ENCODE results near the gene NKAPD1. TPM values are rescaled to one million over a fixed set of nuclear protein-coding genes. Genes with fewer than 3 reads are reported as not detected.
"Not testable (repeated sequence)": the region's sequence is repeated elsewhere in the genome, so short reads cannot be mapped to it uniquely, and the experiment has no call there.

NKAPD1 gene
- total RNA-seq (10 to 100 TPM; 13.8 to 24.4 TPM), polyA plus RNA-seq (10 to 100 TPM; 12.4 to 13.4 TPM)
- long read RNA-seq, donor 1, transcript NKAPD1-202 (6 exons, 3,669 nt) = major isoform, 10 of 22 reads
- long read RNA-seq, donor 1, partial matches to known transcripts = 6 of 22 reads
- long read RNA-seq, donor 1, other reads (novel, unspliced or antisense) = 0 of 22 reads
- long read RNA-seq, donor 2, transcript NKAPD1-202 (6 exons, 3,669 nt) = major isoform, 5 of 8 reads
- long read RNA-seq, donor 2, partial matches to known transcripts = 0 of 8 reads
- long read RNA-seq, donor 2, other reads (novel, unspliced or antisense) = 0 of 8 reads
- long read RNA-seq, donor 3, transcript NKAPD1-202 (6 exons, 3,669 nt) = major isoform, 7 of 8 reads
- long read RNA-seq, donor 3, partial matches to known transcripts = 0 of 8 reads
- long read RNA-seq, donor 3, other reads (novel, unspliced or antisense) = 0 of 8 reads
- long read RNA-seq, donor 4, transcript NKAPD1-202 (6 exons, 3,669 nt) = major isoform, 9 of 12 reads
- long read RNA-seq, donor 4, partial matches to known transcripts = 0 of 12 reads
- long read RNA-seq, donor 4, other reads (novel, unspliced or antisense) = 0 of 12 reads
- long read RNA-seq, donor 5, transcript NKAPD1-202 (6 exons, 3,669 nt) = major isoform, 12 of 87 reads
- long read RNA-seq, donor 5, partial matches to known transcripts = 72 of 87 reads
- long read RNA-seq, donor 5, other reads (novel, unspliced or antisense) = 0 of 87 reads

- peak within 1 kb of the TSS; percentile 81 to 95 for H3K27ac ChIP-seq (ENCODE audit: low read depth in 1 of 2, low read length in 1 of 2)
- H3K36me3 ChIP-seq (ENCODE audit: control insufficient read depth in 4 of 4, insufficient read depth in 4 of 4, low read length in 4 of 4) = peaks cover 6 to 28% (median 17%) of the 10 kb centered on the region in 4 donors
- TF ChIP-seq CTCF (IDR thresholded peaks at IDR 0.05; ENCODE audit: control extremely low read depth, extremely low read depth) = no peak
- peaks cover 0 to 18% (median 6%) of the 10 kb centered on the region in 5 donors for H3K4me1 ChIP-seq (ENCODE audit: control insufficient read depth in 5 of 5, insufficient read depth in 5 of 5, low read length in 5 of 5)
- no peaks in the 10 kb centered on the region for H3K27me3 ChIP-seq (ENCODE audit: control insufficient read depth in 3 of 3, insufficient read depth in 3 of 3, low read length in 2 of 3)
- WGBS, 2 donors = 0% methylated on average over 43 of the region's 43 CpGs
- ATAC-seq (ENCODE audit: insufficient read depth, low FRiP score) = peak; percentile 90
- peak within 1 kb of the TSS; percentile 90 to 95 for H3K9ac ChIP-seq (ENCODE audit: insufficient read depth in 1 of 2, low read length in 2 of 2)
- DNase-seq = peak; percentile 91 to 95 (median 95)
- no peaks in the 10 kb centered on the region for H3K9me3 ChIP-seq (ENCODE audit: control insufficient read depth in 4 of 4, insufficient read depth in 3 of 4, low read length in 3 of 4)
- H3K4me3 ChIP-seq = peak within 1 kb of the TSS; percentile 94
These were observed at the start of gene NKAPD1, which contains the start of gene PIH1D2 for GRCh38 chr11:112073941-112074811. TSS of gene NKAPD1 (plus strand) at chr11:112074299. CDS start at chr11:112075575, 1,276 bp downstream. TSS of gene PIH1D2 (minus strand) at chr11:112074017. CDS start at chr11:112073174, 843 bp downstream.

DNA sequence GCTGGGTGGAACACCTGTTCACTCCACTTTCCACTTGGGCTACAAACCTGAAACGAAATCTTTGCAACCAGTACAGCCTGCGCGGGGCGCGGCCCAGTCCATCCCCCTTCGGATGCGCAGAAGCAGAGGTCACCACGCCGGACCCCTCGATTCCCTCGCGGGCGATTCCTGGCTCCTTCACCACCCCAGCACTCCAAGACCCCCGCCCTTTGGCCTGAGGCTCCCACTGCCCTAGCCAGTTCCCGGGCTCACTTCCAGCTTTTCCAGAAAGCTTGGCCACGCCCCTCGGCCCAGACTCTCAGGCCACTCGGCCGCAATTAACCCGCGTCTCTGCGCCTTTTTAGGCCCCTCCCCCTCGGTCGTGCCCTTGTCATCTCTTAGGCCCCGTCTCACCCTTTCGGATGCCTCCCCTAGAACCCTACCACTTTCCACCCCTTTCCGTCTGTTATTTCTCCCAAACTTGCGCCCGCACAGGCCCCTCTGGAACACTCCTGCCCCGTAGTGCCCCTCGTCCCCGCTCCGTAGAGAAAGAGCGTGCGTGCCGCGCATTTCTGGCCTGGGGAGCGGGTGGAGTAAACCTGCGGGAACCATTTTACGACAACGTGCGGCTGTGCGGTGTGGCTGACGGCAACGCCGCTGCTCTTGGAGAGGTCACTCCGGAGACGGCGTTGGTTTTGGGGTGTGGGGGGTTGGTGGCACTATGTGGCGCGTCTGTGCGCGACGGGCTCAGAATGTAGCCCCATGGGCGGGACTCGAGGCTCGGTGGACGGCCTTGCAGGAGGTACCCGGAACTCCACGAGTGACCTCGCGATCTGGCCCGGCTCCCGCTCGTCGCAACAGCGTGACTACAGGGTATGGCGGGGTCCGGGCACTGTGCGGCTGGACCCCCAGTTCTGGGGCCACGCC is 49.1 kb upstream of the NKAPD1 start, which contains the start of gene DLAT:
TSS of gene DLAT (plus strand) at position 636 of the 906 bp plus-strand sequence. CDS start at position 701, 65 bp downstream.
- no peak for TF ChIP-seq CTCF (IDR thresholded peaks at IDR 0.05; ENCODE audit: control extremely low read depth, extremely low read depth)
- 0 to 1% methylated on average over 70 to 71 of the region's 71 CpGs for WGBS, 2 donors
- Histone ChIP-seq H3K27ac (ENCODE audit: low read depth in 1 of 2, low read length in 1 of 2) (peak within 1 kb of the TSS; percentile 84 to 96), H3K36me3 (ENCODE audit: control insufficient read depth in 4 of 4, insufficient read depth in 4 of 4, low read length in 4 of 4) (peaks cover 14 to 21% (median 18%) of the 10 kb centered on the region in 4 donors), H3K4me3 (peak within 1 kb of the TSS; percentile 73), H3K9me3 (ENCODE audit: control insufficient read depth in 4 of 4, insufficient read depth in 3 of 4, low read length in 3 of 4) (no peaks in the 10 kb centered on the region), H3K9ac (ENCODE audit: insufficient read depth in 1 of 2, low read length in 2 of 2) (peak within 1 kb of the TSS; percentile 84 to 93), H3K27me3 (ENCODE audit: control insufficient read depth in 3 of 3, insufficient read depth in 3 of 3, low read length in 2 of 3) (no peaks in the 10 kb centered on the region), H3K4me1 (ENCODE audit: control insufficient read depth in 5 of 5, insufficient read depth in 5 of 5, low read length in 5 of 5) (peaks cover 0 to 10% (median 4%) of the 10 kb centered on the region in 5 donors)
- peak; percentile 94 for ATAC-seq (ENCODE audit: insufficient read depth, low FRiP score)
- peak; percentile 88 to 91 (median 89) for DNase-seq

DNA sequence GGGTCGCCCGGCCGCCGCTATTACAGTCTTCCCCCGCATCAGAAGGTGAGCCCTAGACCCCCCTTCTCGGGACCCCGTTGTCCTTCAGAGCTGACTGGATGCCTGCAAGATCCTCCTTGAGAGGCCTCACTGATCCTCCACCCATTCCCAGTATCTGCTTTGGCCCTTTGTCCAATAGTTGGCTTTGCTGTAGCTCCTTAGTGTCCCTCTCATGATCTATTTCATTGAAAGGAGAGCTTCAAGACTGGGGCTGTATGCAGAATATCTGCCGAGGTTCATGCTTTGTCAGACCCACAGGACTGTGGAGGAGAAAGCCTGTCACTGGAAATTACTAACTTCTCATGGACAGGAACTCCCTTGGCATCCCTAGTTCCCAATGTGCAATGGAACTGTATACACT is 48.4 kb upstream of the NKAPD1 start:
- H3K36me3 ChIP-seq (ENCODE audit: control insufficient read depth in 4 of 4, insufficient read depth in 4 of 4, low read length in 4 of 4) = peaks cover 15 to 25% (median 19%) of the 10 kb centered on the region in 4 donors
- TF ChIP-seq CTCF (IDR thresholded peaks at IDR 0.05; ENCODE audit: control extremely low read depth, extremely low read depth) = no peak
- no peaks in the 10 kb centered on the region for H3K27me3 ChIP-seq (ENCODE audit: control insufficient read depth in 3 of 3, insufficient read depth in 3 of 3, low read length in 2 of 3)
- no peak for ATAC-seq (ENCODE audit: insufficient read depth, low FRiP score)
- WGBS, 2 donors = 0 to 1% methylated on average over 8 of the region's 8 CpGs
- peak overlapping the region; percentile 84 to 93 for H3K9ac ChIP-seq (ENCODE audit: insufficient read depth in 1 of 2, low read length in 2 of 2)
- peak overlapping the region; percentile 73 for H3K4me3 ChIP-seq
- peak in 2 of 3 donors; percentile 22 to 41 for DNase-seq
- H3K27ac ChIP-seq (ENCODE audit: low read depth in 1 of 2, low read length in 1 of 2) = peak overlapping the region; percentile 84 to 96
- H3K4me1 ChIP-seq (ENCODE audit: control insufficient read depth in 5 of 5, insufficient read depth in 5 of 5, low read length in 5 of 5) = peaks cover 0 to 10% (median 4%) of the 10 kb centered on the region in 5 donors
- no peaks in the 10 kb centered on the region for H3K9me3 ChIP-seq (ENCODE audit: control insufficient read depth in 4 of 4, insufficient read depth in 3 of 4, low read length in 3 of 4)

DNA sequence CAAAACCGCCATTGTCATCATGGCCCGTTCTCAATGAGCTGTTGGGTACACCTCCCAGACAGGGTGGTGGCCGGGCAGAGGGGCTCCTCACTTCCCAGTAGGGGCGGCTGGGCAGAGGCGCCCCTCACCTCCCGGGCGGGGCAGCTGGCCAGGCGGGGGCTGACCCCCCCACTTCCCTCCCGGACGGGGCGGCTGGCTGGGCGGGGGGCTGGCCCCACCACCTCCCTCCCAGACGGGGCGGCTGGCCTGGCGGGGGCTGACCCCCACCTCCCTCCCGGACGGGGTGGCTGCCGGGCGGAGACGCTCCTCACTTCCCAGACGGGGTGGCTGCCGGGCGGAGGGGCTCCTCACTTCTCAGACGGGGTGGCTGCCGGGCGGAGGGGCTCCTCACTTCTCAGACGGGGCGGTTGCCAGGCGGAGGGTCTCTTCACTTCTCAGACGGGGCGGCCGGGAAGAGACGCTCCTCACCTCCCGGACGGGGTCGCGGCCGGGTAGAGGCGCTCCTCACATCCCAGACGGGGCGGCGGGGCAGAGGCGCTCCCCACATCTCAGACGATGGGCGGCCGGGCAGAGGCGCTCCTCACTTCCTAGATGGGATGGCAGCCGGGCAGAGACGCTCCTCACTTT is 47.2 kb upstream of the NKAPD1 start:
- peaks cover 0 to 10% (median 4%) of the 10 kb centered on the region in 5 donors for H3K4me1 ChIP-seq (ENCODE audit: control insufficient read depth in 5 of 5, insufficient read depth in 5 of 5, low read length in 5 of 5)
- not testable (repeated sequence) for H3K9me3 ChIP-seq (ENCODE audit: control insufficient read depth in 4 of 4, insufficient read depth in 3 of 4, low read length in 3 of 4); H3K4me3 ChIP-seq; ATAC-seq (ENCODE audit: insufficient read depth, low FRiP score); H3K9ac ChIP-seq (ENCODE audit: insufficient read depth in 1 of 2, low read length in 2 of 2); DNase-seq; H3K27me3 ChIP-seq (ENCODE audit: control insufficient read depth in 3 of 3, insufficient read depth in 3 of 3, low read length in 2 of 3)
- peaks cover 15 to 25% (median 21%) of the 10 kb centered on the region in 4 donors for H3K36me3 ChIP-seq (ENCODE audit: control insufficient read depth in 4 of 4, insufficient read depth in 4 of 4, low read length in 4 of 4)
- H3K27ac ChIP-seq (ENCODE audit: low read depth in 1 of 2, low read length in 1 of 2) = peak overlapping the region in 1 of 2 donors; percentile 35
- WGBS, 2 donors = 93 to 94% methylated on average over 31 to 45 of the region's 49 CpGs

All from lung (tissue), 16 donors.